ENCODE measurements around the gene KAZN.

The KAZN gene

GRCh38 chr1:14849038-14849437 is 250.6 kb downstream of the KAZN start:
- TF ChIP-seq USF1 (IDR thresholded peaks at IDR 0.05) (no peak), TAF1 (IDR thresholded peaks at IDR 0.05; ENCODE audit: low read depth) (no peak), RAD21 (IDR thresholded peaks at IDR 0.05; ENCODE audit: low read depth) (no peak), REST (IDR thresholded peaks at IDR 0.05; ENCODE audit: low read depth) (no peak), MAX (IDR thresholded peaks at IDR 0.05) (no peak)

DNA sequence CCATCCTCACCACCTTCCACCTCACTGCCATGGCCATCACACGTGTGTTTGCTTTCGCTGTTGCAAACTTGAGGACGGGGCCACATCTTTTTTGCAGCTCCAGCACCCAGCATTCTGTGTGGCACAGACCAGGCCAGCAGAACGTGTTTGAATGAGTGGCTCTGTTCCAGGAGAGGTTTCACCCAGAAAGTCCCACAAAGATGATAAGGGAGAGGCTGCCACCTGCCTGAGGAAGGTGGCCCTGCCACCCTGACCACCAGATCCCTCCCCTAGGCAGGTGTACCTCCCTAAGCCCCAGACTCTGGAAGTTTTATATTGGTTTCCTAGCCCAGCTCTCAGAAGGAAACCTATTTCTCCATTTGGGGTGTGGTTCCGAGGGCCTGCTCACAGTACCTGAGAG is 252.1 kb downstream of the KAZN start:
- peak; percentile 52 for TF ChIP-seq RAD21 (IDR thresholded peaks at IDR 0.05; ENCODE audit: low read depth)
- no peak for TF ChIP-seq TEAD4 (IDR thresholded peaks at IDR 0.05)

DNA sequence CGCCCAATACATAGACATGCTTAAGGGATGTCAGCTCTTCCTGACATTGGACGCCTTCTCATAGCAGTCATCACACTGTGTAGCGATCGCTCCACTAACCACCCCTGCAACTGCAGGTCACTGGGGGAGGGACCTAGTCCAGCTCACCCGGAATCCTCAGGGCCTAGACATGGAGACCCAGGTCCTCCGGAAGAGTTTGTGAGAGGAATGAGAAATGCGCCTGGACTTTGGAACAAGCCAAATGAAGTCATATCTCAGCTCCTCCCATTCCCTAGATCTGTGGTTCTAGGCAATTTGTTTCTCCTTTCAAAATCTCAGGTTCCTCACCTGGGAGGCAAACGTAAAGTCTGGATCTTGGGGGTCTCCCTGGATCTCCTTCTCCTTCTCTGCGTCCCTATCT is 253.3 kb downstream of the KAZN start:
- TF ChIP-seq EGR1 (IDR thresholded peaks at IDR 0.05) (no peak), REST (IDR thresholded peaks at IDR 0.05; ENCODE audit: low read depth) (no peak), TCF12 (IDR thresholded peaks at IDR 0.05; ENCODE audit: low read depth) (no peak), USF1 (IDR thresholded peaks at IDR 0.05) (no peak), MAX (IDR thresholded peaks at IDR 0.05) (no peak)

GRCh38 chr1:14852291-14852690 is 253.8 kb downstream of the KAZN start:
- TF ChIP-seq CEBPB (IDR thresholded peaks at IDR 0.05) = no peak
- TF ChIP-seq ZBTB7A (IDR thresholded peaks at IDR 0.05; ENCODE audit: low read depth) = no peak
- TF ChIP-seq EP300 (IDR thresholded peaks at IDR 0.05; ENCODE audit: borderline replicate concordance) = no peak
- no peak for TF ChIP-seq MAX (IDR thresholded peaks at IDR 0.05)
- no peak for TF ChIP-seq RAD21 (IDR thresholded peaks at IDR 0.05; ENCODE audit: low read depth)
- no peak for TF ChIP-seq TEAD4 (IDR thresholded peaks at IDR 0.05)
- no peak for TF ChIP-seq TCF12 (IDR thresholded peaks at IDR 0.05; ENCODE audit: low read depth)
- no peak for TF ChIP-seq NFIC (IDR thresholded peaks at IDR 0.05)
- no peak for TF ChIP-seq FOXM1 (IDR thresholded peaks at IDR 0.05; ENCODE audit: borderline replicate concordance, low read depth)
- TF ChIP-seq CREB1 (IDR thresholded peaks at IDR 0.05; ENCODE audit: low read depth) = no peak
- no peak for TF ChIP-seq YY1 (IDR thresholded peaks at IDR 0.05; ENCODE audit: low read depth)
- TF ChIP-seq TAF1 (IDR thresholded peaks at IDR 0.05; ENCODE audit: low read depth) = no peak
- TF ChIP-seq EGR1 (IDR thresholded peaks at IDR 0.05) = no peak
- no peak for TF ChIP-seq REST (IDR thresholded peaks at IDR 0.05; ENCODE audit: low read depth)
- no peak for TF ChIP-seq USF1 (IDR thresholded peaks at IDR 0.05)

DNA sequence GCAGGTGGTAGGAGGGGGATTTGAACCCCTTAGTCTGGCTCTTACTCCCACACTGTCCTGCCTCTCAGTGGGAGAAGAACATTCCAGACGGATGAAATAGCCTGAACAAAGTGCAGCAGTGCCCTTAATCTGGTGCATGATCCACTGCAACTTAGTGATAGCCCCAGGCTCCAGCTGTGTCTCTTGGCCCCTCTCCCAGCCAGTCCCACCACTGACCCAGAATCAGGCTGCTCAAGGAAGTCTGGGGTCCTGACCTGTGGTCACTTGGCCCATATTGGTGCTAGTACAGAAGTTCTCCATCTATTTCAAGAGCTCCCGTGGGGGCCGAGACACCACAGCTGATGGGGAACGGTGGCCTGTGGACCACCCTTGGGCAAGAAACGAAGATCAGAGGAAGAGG is 255.0 kb downstream of the KAZN start:
- no peak for TF ChIP-seq USF1 (IDR thresholded peaks at IDR 0.05)
